ENCODE measurements around the gene MAD1L1.
"Not testable (repeated sequence)": the region's sequence is repeated elsewhere in the genome, so short reads cannot be mapped to it uniquely, and the experiment has no call there.

The MAD1L1 gene

DNA sequence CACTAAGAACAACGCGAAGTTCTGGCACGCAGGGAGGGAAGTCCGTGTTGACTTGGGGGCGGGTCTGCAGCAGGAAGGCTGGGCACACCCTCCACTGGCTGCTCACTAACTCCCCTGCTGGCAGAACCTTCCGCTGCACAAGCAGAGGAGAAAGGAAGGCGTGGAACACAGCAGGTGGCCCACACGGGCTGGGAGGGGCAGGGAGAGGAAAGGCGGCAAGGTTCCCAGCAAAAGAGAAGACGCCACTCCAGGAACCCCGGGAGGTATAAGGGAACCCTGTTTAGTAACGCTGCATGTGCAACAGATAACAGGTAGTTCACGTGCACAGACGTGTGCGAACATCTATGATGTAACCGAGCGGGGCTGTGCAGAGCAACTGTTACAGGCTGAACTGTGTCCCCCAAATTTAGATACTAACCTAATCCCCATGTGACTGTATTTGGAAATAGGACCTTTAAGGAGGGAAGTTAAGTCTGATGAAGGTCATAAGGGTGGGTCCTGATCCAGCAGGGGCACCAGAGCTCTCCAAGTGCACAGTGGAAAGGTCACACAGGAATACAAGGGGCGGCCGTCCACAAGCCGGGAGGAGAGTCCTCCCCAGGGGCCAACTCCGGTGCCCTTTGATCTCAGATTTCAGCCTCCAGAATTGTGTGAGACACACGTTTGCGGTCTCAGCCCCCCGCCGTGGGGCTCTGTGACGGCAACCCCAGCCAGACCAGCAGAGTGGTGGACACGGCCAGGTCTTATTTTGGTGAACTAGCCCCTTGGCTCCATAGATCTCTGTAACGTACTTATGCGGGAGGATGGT, 357.1 kb downstream of the MAD1L1 start:
- H3K27ac ChIP-seq (ENCODE audit: low read depth, low read length): not testable (repeated sequence)

DNA sequence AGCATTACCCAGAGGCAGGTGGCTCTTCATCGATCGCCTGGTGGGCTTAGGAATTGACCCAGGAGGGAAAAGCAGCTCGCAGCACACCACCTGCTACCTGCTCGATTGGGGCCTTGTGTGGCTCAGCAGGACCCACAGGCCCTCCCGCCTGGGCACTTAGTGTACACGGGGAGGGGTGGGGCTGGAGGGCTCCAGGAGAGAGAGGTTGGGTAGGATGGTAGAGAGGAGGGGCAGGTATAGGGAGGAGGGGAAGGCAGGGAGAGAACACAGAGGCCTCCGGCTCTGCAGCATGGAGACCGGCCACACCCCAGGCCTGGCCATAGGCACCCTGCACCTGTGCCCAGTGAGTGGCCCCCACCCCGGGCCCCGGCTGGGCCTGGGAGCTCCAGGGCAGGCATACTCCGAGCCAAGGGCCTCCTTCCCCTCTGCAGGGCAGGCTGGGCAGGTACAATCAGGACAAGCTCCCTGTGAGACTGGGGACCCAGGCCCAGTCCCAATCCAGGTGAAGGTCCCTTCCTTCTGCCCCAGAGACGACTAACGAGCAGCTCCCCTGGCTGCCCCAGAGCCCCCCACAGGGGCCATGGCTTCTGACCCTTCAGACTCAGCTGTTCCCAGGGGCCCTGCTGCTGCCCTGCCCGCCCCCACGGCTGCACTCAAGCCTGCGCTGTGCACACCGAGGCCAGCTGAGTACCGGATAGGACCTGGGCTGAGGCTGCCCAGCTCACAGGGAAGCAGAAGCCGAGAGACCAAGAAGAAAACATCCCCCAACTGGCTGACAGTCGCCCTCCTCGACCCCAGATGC, 358.0 kb downstream of the MAD1L1 start:
- not testable (repeated sequence) for H2BK5ac ChIP-seq (ENCODE audit: low read depth, low read length, poor library complexity); H3K27ac ChIP-seq (ENCODE audit: low read depth, low read length); H3K79me1 ChIP-seq (ENCODE audit: low read length); H3K79me2 ChIP-seq (ENCODE audit: control insufficient read depth, insufficient read depth, low read length, poor library complexity); H2AK5ac ChIP-seq (ENCODE audit: low read length); H3K14ac ChIP-seq (ENCODE audit: low read length); H4K91ac ChIP-seq (ENCODE audit: low read depth, low read length); H3K27me3 ChIP-seq (ENCODE audit: insufficient read depth, low read length); H3K36me3 ChIP-seq (ENCODE audit: control insufficient read depth in 1 of 2, insufficient read depth in 2 of 2, low read length in 2 of 2); H3K4me2 ChIP-seq (ENCODE audit: low read length); H4K12ac ChIP-seq (ENCODE audit: low read depth, low read length); H3K4me3 ChIP-seq (ENCODE audit: low read depth, low read length); DNase-seq; H3K9ac ChIP-seq (ENCODE audit: low read length); H3K4me1 ChIP-seq (ENCODE audit: control insufficient read depth in 1 of 2, insufficient read depth in 2 of 2, low read length in 2 of 2); H2BK120ac ChIP-seq (ENCODE audit: insufficient read depth, low read length, poor library complexity); H3K4ac ChIP-seq (ENCODE audit: low read depth, low read length); H3K18ac ChIP-seq (ENCODE audit: low read length); H3K9me3 ChIP-seq (ENCODE audit: insufficient read depth, low read depth, low read length); H2BK12ac ChIP-seq (ENCODE audit: low read length); H2AFZ ChIP-seq (ENCODE audit: insufficient read depth, low read length, poor library complexity); H3K23ac ChIP-seq (ENCODE audit: low read length); H4K8ac ChIP-seq (ENCODE audit: low read depth, low read length)
- no CpG with 5 or more reads among the region's 21 CpGs for WGBS (ENCODE audit: extremely low coverage, insufficient coverage, insufficient read length)

More for the DNA sequence above, 357.1 kb downstream of the MAD1L1 start:
- H2BK5ac ChIP-seq (ENCODE audit: low read depth, low read length, poor library complexity); H3K4me2 ChIP-seq (ENCODE audit: low read length); H3K36me3 ChIP-seq (ENCODE audit: control insufficient read depth in 1 of 2, insufficient read depth in 2 of 2, low read length in 2 of 2); H4K8ac ChIP-seq (ENCODE audit: low read depth, low read length); H3K9ac ChIP-seq (ENCODE audit: low read length); H3K14ac ChIP-seq (ENCODE audit: low read length); H3K4me1 ChIP-seq (ENCODE audit: control insufficient read depth in 1 of 2, insufficient read depth in 2 of 2, low read length in 2 of 2); H3K27me3 ChIP-seq (ENCODE audit: insufficient read depth, low read length); H3K9me3 ChIP-seq (ENCODE audit: insufficient read depth, low read depth, low read length); H2AK5ac ChIP-seq (ENCODE audit: low read length); H2BK12ac ChIP-seq (ENCODE audit: low read length); H3K4me3 ChIP-seq (ENCODE audit: low read depth, low read length); DNase-seq; H2AFZ ChIP-seq (ENCODE audit: insufficient read depth, low read length, poor library complexity); H4K91ac ChIP-seq (ENCODE audit: low read depth, low read length); H3K18ac ChIP-seq (ENCODE audit: low read length); H3K4ac ChIP-seq (ENCODE audit: low read depth, low read length); H3K79me2 ChIP-seq (ENCODE audit: control insufficient read depth, insufficient read depth, low read length, poor library complexity); H4K12ac ChIP-seq (ENCODE audit: low read depth, low read length); H2BK120ac ChIP-seq (ENCODE audit: insufficient read depth, low read length, poor library complexity); H3K79me1 ChIP-seq (ENCODE audit: low read length); H3K23ac ChIP-seq (ENCODE audit: low read length): not testable (repeated sequence)
- WGBS (ENCODE audit: extremely low coverage, insufficient coverage, insufficient read length): no CpG with 5 or more reads among the region's 29 CpGs

GRCh38 chr7:1873857-1874589, 358.7 kb downstream of the MAD1L1 start:
- H2BK5ac ChIP-seq (ENCODE audit: low read depth, low read length, poor library complexity): no peak overlapping the region
- H3K9ac ChIP-seq (ENCODE audit: low read length): no peak overlapping the region
- H3K23ac ChIP-seq (ENCODE audit: low read length): no peak overlapping the region
- no CpG with 5 or more reads among the region's 38 CpGs for WGBS (ENCODE audit: extremely low coverage, insufficient coverage, insufficient read length)
- no peak overlapping the region for H2BK12ac ChIP-seq (ENCODE audit: low read length)
- no peaks in the 10 kb centered on the region for H3K27me3 ChIP-seq (ENCODE audit: insufficient read depth, low read length)
- no peak overlapping the region for H2AK5ac ChIP-seq (ENCODE audit: low read length)
- H3K4me3 ChIP-seq (ENCODE audit: low read depth, low read length): no peak overlapping the region
- H3K36me3 ChIP-seq (ENCODE audit: control insufficient read depth in 1 of 2, insufficient read depth in 2 of 2, low read length in 2 of 2): no peaks in the 10 kb centered on the region
- no peak overlapping the region for H4K8ac ChIP-seq (ENCODE audit: low read depth, low read length)
- H4K91ac ChIP-seq (ENCODE audit: low read depth, low read length): no peak overlapping the region
- DNase-seq: no peak
- H3K14ac ChIP-seq (ENCODE audit: low read length): no peak overlapping the region
- H3K79me2 ChIP-seq (ENCODE audit: control insufficient read depth, insufficient read depth, low read length, poor library complexity): no peaks in the 10 kb centered on the region
- no peak overlapping the region for H2BK120ac ChIP-seq (ENCODE audit: insufficient read depth, low read length, poor library complexity)
- no peaks in the 10 kb centered on the region for H3K79me1 ChIP-seq (ENCODE audit: low read length)
- H2AFZ ChIP-seq (ENCODE audit: insufficient read depth, low read length, poor library complexity): no peak overlapping the region
- H4K12ac ChIP-seq (ENCODE audit: low read depth, low read length): no peak overlapping the region
- no peak overlapping the region for H3K27ac ChIP-seq (ENCODE audit: low read depth, low read length)
- H3K9me3 ChIP-seq (ENCODE audit: insufficient read depth, low read depth, low read length): peaks cover 5% of the 10 kb centered on the region
- H3K4me1 ChIP-seq (ENCODE audit: control insufficient read depth in 1 of 2, insufficient read depth in 2 of 2, low read length in 2 of 2): no peaks in the 10 kb centered on the region
- H3K18ac ChIP-seq (ENCODE audit: low read length): no peak overlapping the region
- no peak overlapping the region for H3K4ac ChIP-seq (ENCODE audit: low read depth, low read length)
- no peak overlapping the region for H3K4me2 ChIP-seq (ENCODE audit: low read length)

DNA sequence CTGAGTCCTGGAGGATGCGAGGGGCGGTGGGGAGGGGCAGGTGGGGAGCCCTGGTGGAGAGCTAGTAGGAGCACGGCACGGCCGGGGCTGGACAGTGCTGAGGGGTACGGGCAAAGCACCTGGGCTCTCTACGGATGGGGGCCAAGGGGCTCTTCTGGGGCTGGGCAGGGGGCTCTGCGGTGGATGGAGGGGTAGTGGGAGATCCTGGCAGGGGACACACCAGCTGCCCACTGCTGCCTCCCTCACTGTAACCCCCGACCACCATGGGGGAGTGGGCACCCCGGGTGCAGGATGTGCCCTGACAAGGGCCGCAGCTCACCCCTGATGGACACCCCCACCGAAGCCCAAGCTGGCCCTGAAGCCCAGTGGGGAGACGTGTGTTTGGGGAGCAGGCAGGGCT, 359.3 kb downstream of the MAD1L1 start:
- Histone ChIP-seq H3K27me3 (ENCODE audit: insufficient read depth, low read length) (no peaks in the 10 kb centered on the region), H3K4me1 (ENCODE audit: control insufficient read depth in 1 of 2, insufficient read depth in 2 of 2, low read length in 2 of 2) (no peaks in the 10 kb centered on the region), H3K18ac (ENCODE audit: low read length) (no peak overlapping the region), H4K91ac (ENCODE audit: low read depth, low read length) (no peak overlapping the region), H4K12ac (ENCODE audit: low read depth, low read length) (no peak overlapping the region), H3K27ac (ENCODE audit: low read depth, low read length) (no peak overlapping the region), H4K8ac (ENCODE audit: low read depth, low read length) (no peak overlapping the region), H2BK120ac (ENCODE audit: insufficient read depth, low read length, poor library complexity) (no peak overlapping the region), H3K9me3 (ENCODE audit: insufficient read depth, low read depth, low read length) (peaks cover 5% of the 10 kb centered on the region), H3K9ac (ENCODE audit: low read length) (no peak overlapping the region), H2BK12ac (ENCODE audit: low read length) (no peak overlapping the region), H3K23ac (ENCODE audit: low read length) (no peak overlapping the region), H2AK5ac (ENCODE audit: low read length) (no peak overlapping the region), H3K4me2 (ENCODE audit: low read length) (no peak overlapping the region), H3K14ac (ENCODE audit: low read length) (no peak overlapping the region), H2AFZ (ENCODE audit: insufficient read depth, low read length, poor library complexity) (no peak overlapping the region), H3K79me2 (ENCODE audit: control insufficient read depth, insufficient read depth, low read length, poor library complexity) (no peaks in the 10 kb centered on the region), H3K79me1 (ENCODE audit: low read length) (no peaks in the 10 kb centered on the region), H3K4me3 (ENCODE audit: low read depth, low read length) (no peak overlapping the region), H3K4ac (ENCODE audit: low read depth, low read length) (no peak overlapping the region), H3K36me3 (ENCODE audit: control insufficient read depth in 1 of 2, insufficient read depth in 2 of 2, low read length in 2 of 2) (no peaks in the 10 kb centered on the region), H2BK5ac (ENCODE audit: low read depth, low read length, poor library complexity) (no peak overlapping the region)
- DNase-seq: no peak
- no CpG with 5 or more reads among the region's 13 CpGs for WGBS (ENCODE audit: extremely low coverage, insufficient coverage, insufficient read length)

Measured in trophoblast cell (in vitro differentiated cells and primary cell).